Transverse colon (tissue), 3 donors: Measurements from ENCODE around the gene NHLH1.

ENCODE experiments used
- CTCF ChIP-seq, 5 experiments: fragments of 200-600 bp in 3 of 5; fragments of 450-650 bp in 2 of 5; sonication (generic) in 3 of 5; IDR thresholded peaks; 1 replicate in 2 of 5; 2 replicates in 3 of 5; pipeline ENCODE4 v1.5.1; 2016 to 2017; ENCODE audit warnings: antibody characterized with exemption in 5 of 5, inconsistent platforms in 3 of 5, mild to moderate bottlenecking in 2 of 5, moderate library complexity in 1 of 5
- EP300 ChIP-seq: sonication (generic); formaldehyde crosslinking; IDR thresholded peaks from one replicate; pipeline ENCODE4 v1.6.1; 2017; ENCODE audit warnings: antibody characterized with exemption, low read depth
- POLR2A ChIP-seq: fragments of 450-650 bp; IDR thresholded peaks from one replicate; pipeline ENCODE4 v1.6.1; 2016; ENCODE audit warnings: antibody characterized with exemption, mild to moderate bottlenecking, moderate library complexity

DNA sequence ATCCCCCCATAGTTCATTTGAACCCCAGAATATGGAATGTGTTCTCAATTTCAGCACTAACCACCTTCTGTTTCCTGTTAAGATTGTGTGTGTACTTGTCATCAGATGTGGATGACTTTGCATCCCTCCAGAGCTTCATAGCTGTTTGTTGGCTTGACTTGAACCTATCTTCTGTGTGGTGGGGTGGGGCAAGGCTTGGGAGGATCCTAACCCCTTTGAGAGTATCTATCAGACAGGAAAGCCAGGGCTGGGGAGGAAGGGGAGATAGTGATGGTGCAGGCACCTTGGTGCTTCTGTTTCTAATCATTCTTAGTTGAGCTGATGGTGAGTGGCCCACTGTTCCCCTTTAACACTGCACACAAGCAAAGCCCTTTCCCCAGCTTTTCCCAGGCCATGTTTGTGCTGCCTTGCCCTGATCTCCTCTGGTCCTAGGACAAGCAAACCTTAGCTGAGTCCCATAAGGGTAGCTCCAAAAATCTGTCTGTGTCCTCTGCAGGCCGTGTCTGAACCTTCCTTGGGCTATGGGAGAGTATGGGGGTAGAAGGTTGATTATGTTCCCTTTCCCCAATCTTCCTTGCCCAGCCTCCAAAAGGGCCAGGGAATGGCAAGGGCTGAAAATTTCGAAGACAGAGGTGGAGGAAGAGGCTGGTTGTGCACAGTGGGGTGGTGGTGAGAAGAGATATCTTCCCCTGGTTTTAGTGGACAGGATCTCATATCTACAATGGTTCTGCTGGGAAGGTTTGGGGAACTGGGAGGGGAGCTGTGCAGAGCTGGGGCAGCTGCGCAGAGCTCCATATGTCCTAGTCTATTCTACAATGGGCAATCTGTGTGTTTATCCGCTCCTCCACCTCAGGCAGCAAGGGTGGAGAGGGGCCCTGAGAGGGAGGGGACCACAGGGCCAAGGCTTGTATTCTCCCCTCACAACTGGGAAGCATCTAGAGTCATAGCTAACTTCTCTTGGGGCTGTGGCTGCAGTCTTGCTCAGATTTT lies 1.4 kb downstream of the NHLH1 start:
- TF ChIP-seq POLR2A: no peak
- TF ChIP-seq CTCF (IDR thresholded peaks at IDR 0.05): no peak
- no peak for TF ChIP-seq EP300
